Subcutaneous abdominal adipose tissue (tissue), 5 donors: ENCODE measurements around the gene CSH2.

Experiments used
- H3K27ac ChIP-seq: one replicate; pipeline ENCODE4 v1.7.0; 2013; ENCODE audit warnings: low read depth, mild to moderate bottlenecking, inconsistent platforms, low read length, moderate library complexity
- H3K27me3 ChIP-seq, 5 donors: one replicate each; pipeline ENCODE4 v1.7.0; 2013; ENCODE audit warnings: low read length in 5 of 5, inconsistent platforms in 1 of 5; ENCODE audit not compliant: control insufficient read depth in 5 of 5, insufficient read depth in 4 of 5
- H3K36me3 ChIP-seq, 5 donors: one replicate each; pipeline ENCODE4 v1.7.0; 2013; ENCODE audit warnings: low read length in 5 of 5; ENCODE audit not compliant: control insufficient read depth in 5 of 5, insufficient read depth in 5 of 5
- H3K4me1 ChIP-seq, 5 donors: one replicate each; pipeline ENCODE4 v1.7.0; 2013; ENCODE audit warnings: low read length in 5 of 5, mild to moderate bottlenecking in 3 of 5, moderate library complexity in 1 of 5; ENCODE audit not compliant: control insufficient read depth in 5 of 5, insufficient read depth in 5 of 5
- H3K4me3 ChIP-seq, 5 donors: one replicate each; pipeline ENCODE4 v1.7.0; 2013; ENCODE audit warnings: low read length in 5 of 5, low read depth in 1 of 5
- H3K9ac ChIP-seq, 5 donors: one replicate each; pipeline ENCODE4 v1.7.0; 2013; ENCODE audit warnings: low read length in 5 of 5, mild to moderate bottlenecking in 4 of 5, moderate library complexity in 3 of 5
- H3K9me3 ChIP-seq, 5 donors: one replicate each; pipeline ENCODE4 v1.7.0; 2013; ENCODE audit warnings: low read length in 5 of 5; ENCODE audit not compliant: control insufficient read depth in 5 of 5
- donor health status: healthy.
- donor health status: healthy.
- donor health status: healthy.
- donor health status: healthy.
- donor health status: healthy.

CSH2 gene

GRCh38 chr17:63836811-63837210 lies 36.7 kb downstream of the CSH2 start:
- Histone ChIP-seq H3K9ac (no peak overlapping the region), H3K4me1 (peaks cover 18 to 63% (median 52%) of the 10 kb centered on the region in 5 donors), H3K36me3 (peaks cover 0 to 55% (median 51%) of the 10 kb centered on the region in 5 donors)

GRCh38 chr17:63835167-63835720 lies 38.2 kb downstream of the CSH2 start:
- no peak overlapping the region for H3K27ac ChIP-seq
- H3K4me1 ChIP-seq = peaks cover 11 to 48% (median 36%) of the 10 kb centered on the region in 5 donors
- H3K36me3 ChIP-seq = peaks cover 0 to 71% (median 67%) of the 10 kb centered on the region in 5 donors
- no peak overlapping the region for H3K4me3 ChIP-seq
- H3K27me3 ChIP-seq = no peaks in the 10 kb centered on the region
- H3K9ac ChIP-seq = no peak overlapping the region
- no peaks in the 10 kb centered on the region for H3K9me3 ChIP-seq

More at GRCh38 chr17:63836811-63837210, 36.7 kb downstream of the CSH2 start:
- H3K9me3 ChIP-seq = no peaks in the 10 kb centered on the region
- no peaks in the 10 kb centered on the region for H3K27me3 ChIP-seq
- no peak overlapping the region for H3K27ac ChIP-seq
- no peak overlapping the region for H3K4me3 ChIP-seq

GRCh38 chr17:63834431-63835166 lies 38.9 kb downstream of the CSH2 start:
- no peak overlapping the region for H3K27ac ChIP-seq
- H3K4me3 ChIP-seq = no peak overlapping the region
- H3K36me3 ChIP-seq = peaks cover 0 to 77% (median 74%) of the 10 kb centered on the region in 5 donors
- H3K27me3 ChIP-seq = no peaks in the 10 kb centered on the region
- no peaks in the 10 kb centered on the region for H3K9me3 ChIP-seq
- H3K4me1 ChIP-seq = peaks cover 11 to 41% (median 31%) of the 10 kb centered on the region in 5 donors
- H3K9ac ChIP-seq = no peak overlapping the region

GRCh38 chr17:63833741-63834373 lies 39.6 kb downstream of the CSH2 start:
- Histone ChIP-seq H3K4me1 (peaks cover 9 to 36% (median 23%) of the 10 kb centered on the region in 5 donors), H3K27ac (no peak overlapping the region), H3K9ac (no peak overlapping the region), H3K9me3 (no peaks in the 10 kb centered on the region), H3K4me3 (no peak overlapping the region), H3K27me3 (no peaks in the 10 kb centered on the region), H3K36me3 (peaks cover 0 to 84% (median 80%) of the 10 kb centered on the region in 5 donors)

GRCh38 chr17:63833026-63833740 lies 40.3 kb downstream of the CSH2 start:
- H3K9ac ChIP-seq = no peak overlapping the region
- no peak overlapping the region for H3K27ac ChIP-seq
- H3K9me3 ChIP-seq = no peaks in the 10 kb centered on the region
- no peak overlapping the region for H3K4me3 ChIP-seq
- H3K4me1 ChIP-seq = peaks cover 8 to 36% (median 22%) of the 10 kb centered on the region in 5 donors
- H3K27me3 ChIP-seq = no peaks in the 10 kb centered on the region
- H3K36me3 ChIP-seq = peaks cover 0 to 84% (median 80%) of the 10 kb centered on the region in 5 donors

GRCh38 chr17:63832455-63832854 lies 41.0 kb downstream of the CSH2 start:
- Histone ChIP-seq H3K27ac (no peak overlapping the region), H3K4me1 (peaks cover 8 to 36% (median 21%) of the 10 kb centered on the region in 5 donors), H3K36me3 (peaks cover 0 to 83% (median 78%) of the 10 kb centered on the region in 5 donors), H3K9me3 (no peaks in the 10 kb centered on the region), H3K4me3 (no peak overlapping the region), H3K9ac (no peak overlapping the region), H3K27me3 (no peaks in the 10 kb centered on the region)

GRCh38 chr17:63832014-63832413 lies 41.5 kb downstream of the CSH2 start:
- no peak overlapping the region for H3K9ac ChIP-seq
- peaks cover 0 to 79% (median 77%) of the 10 kb centered on the region in 5 donors for H3K36me3 ChIP-seq
- H3K27me3 ChIP-seq = no peaks in the 10 kb centered on the region
- H3K4me1 ChIP-seq = peaks cover 8 to 32% (median 17%) of the 10 kb centered on the region in 5 donors
- H3K9me3 ChIP-seq = no peaks in the 10 kb centered on the region
- H3K27ac ChIP-seq = no peak overlapping the region
- H3K4me3 ChIP-seq = no peak overlapping the region

- Histone ChIP-seq H3K36me3 (peaks cover 0 to 74% (median 72%) of the 10 kb centered on the region in 5 donors), H3K9me3 (no peaks in the 10 kb centered on the region), H3K4me1 (peaks cover 8 to 33% (median 19%) of the 10 kb centered on the region in 5 donors), H3K27ac (no peak overlapping the region), H3K4me3 (no peak overlapping the region), H3K27me3 (no peaks in the 10 kb centered on the region), H3K9ac (no peak overlapping the region)
Measured at GRCh38 chr17:63831505-63831904, 42.0 kb downstream of the CSH2 start.

- H3K9me3 ChIP-seq = no peaks in the 10 kb centered on the region
- H3K9ac ChIP-seq = no peak overlapping the region
- H3K4me1 ChIP-seq = peaks cover 12 to 39% (median 24%) of the 10 kb centered on the region in 5 donors
- H3K36me3 ChIP-seq = peaks cover 0 to 70% (median 68%) of the 10 kb centered on the region in 5 donors
- H3K27ac ChIP-seq = no peak overlapping the region
- no peaks in the 10 kb centered on the region for H3K27me3 ChIP-seq
- no peak overlapping the region for H3K4me3 ChIP-seq
Measured at GRCh38 chr17:63830904-63831491, 42.5 kb downstream of the CSH2 start.
